Activated CD8-positive, alpha-beta memory T cell treated with anti-CD3 and anti-CD28 coated beads, Interleukin-2, amount 50 U/mL, for 4 hours (primary cell): ENCODE results near the gene CRYGN.
A peak's percentile ranks its signal among the peaks of the same experiment; 100 is the strongest.

Source experiments
- DNase-seq: peaks from one replicate; pipeline ENCODE4 v3.0.0-alpha.2; 2020

The CRYGN gene

GRCh38 chr7:151459726-151460473 lies 20.0 kb upstream of the CRYGN start:
- no peak for DNase-seq

- no peak for DNase-seq
These were observed 17.6 kb upstream of the CRYGN start for GRCh38 chr7:151457534-151457933.

GRCh38 chr7:151456782-151457181 lies 16.8 kb upstream of the CRYGN start:
- DNase-seq: no peak

GRCh38 chr7:151456276-151456675 lies 16.3 kb upstream of the CRYGN start:
- DNase-seq: no peak

- no peak for DNase-seq
These were observed 15.7 kb upstream of the CRYGN start for GRCh38 chr7:151455690-151456089.

- no peak for DNase-seq
These were observed 15.1 kb upstream of the CRYGN start for GRCh38 chr7:151454932-151455530.

GRCh38 chr7:151454305-151454704 lies 14.4 kb upstream of the CRYGN start:
- no peak for DNase-seq

GRCh38 chr7:151453326-151453791 lies 13.4 kb upstream of the CRYGN start:
- no peak for DNase-seq

- no peak for DNase-seq
These were observed 12.9 kb upstream of the CRYGN start for GRCh38 chr7:151452680-151453325.

GRCh38 chr7:151451626-151452571 lies 12.0 kb upstream of the CRYGN start:
- DNase-seq: no peak

- no peak for DNase-seq
These were observed 11.2 kb upstream of the CRYGN start for GRCh38 chr7:151451156-151451555.

- DNase-seq: no peak
These were observed 10.0 kb upstream of the CRYGN start for GRCh38 chr7:151449990-151450389.

- DNase-seq: peak; percentile 78
These were observed 8.6 kb upstream of the CRYGN start for GRCh38 chr7:151448261-151449252.

- no peak for DNase-seq
These were observed 7.9 kb upstream of the CRYGN start for GRCh38 chr7:151447901-151448260.

- DNase-seq: no peak
These were observed 7.4 kb upstream of the CRYGN start for GRCh38 chr7:151447312-151447711.

GRCh38 chr7:151446412-151446811 lies 6.5 kb upstream of the CRYGN start:
- no peak for DNase-seq

GRCh38 chr7:151444632-151445031 lies 4.7 kb upstream of the CRYGN start:
- DNase-seq: no peak

- no peak for DNase-seq
These were observed 3.0 kb upstream of the CRYGN start for GRCh38 chr7:151442776-151443496.

GRCh38 chr7:151440799-151441445 lies 981 bp upstream of the CRYGN start:
- DNase-seq: peak; percentile 44

- DNase-seq: no peak
These were observed 908 bp downstream of the CRYGN start for GRCh38 chr7:151438864-151439601.
